SW480 (cell line): ENCODE measurements around the gene RAB11FIP5.
"Not testable (repeated sequence)": the region's sequence is repeated elsewhere in the genome, so short reads cannot be mapped to it uniquely, and the experiment has no call there.

Source experiments
- DNase-seq: peaks from one replicate; pipeline ENCODE4 v3.0.0-alpha.2; 2016; ENCODE audit warnings: low spot score

RAB11FIP5 gene, protein sequence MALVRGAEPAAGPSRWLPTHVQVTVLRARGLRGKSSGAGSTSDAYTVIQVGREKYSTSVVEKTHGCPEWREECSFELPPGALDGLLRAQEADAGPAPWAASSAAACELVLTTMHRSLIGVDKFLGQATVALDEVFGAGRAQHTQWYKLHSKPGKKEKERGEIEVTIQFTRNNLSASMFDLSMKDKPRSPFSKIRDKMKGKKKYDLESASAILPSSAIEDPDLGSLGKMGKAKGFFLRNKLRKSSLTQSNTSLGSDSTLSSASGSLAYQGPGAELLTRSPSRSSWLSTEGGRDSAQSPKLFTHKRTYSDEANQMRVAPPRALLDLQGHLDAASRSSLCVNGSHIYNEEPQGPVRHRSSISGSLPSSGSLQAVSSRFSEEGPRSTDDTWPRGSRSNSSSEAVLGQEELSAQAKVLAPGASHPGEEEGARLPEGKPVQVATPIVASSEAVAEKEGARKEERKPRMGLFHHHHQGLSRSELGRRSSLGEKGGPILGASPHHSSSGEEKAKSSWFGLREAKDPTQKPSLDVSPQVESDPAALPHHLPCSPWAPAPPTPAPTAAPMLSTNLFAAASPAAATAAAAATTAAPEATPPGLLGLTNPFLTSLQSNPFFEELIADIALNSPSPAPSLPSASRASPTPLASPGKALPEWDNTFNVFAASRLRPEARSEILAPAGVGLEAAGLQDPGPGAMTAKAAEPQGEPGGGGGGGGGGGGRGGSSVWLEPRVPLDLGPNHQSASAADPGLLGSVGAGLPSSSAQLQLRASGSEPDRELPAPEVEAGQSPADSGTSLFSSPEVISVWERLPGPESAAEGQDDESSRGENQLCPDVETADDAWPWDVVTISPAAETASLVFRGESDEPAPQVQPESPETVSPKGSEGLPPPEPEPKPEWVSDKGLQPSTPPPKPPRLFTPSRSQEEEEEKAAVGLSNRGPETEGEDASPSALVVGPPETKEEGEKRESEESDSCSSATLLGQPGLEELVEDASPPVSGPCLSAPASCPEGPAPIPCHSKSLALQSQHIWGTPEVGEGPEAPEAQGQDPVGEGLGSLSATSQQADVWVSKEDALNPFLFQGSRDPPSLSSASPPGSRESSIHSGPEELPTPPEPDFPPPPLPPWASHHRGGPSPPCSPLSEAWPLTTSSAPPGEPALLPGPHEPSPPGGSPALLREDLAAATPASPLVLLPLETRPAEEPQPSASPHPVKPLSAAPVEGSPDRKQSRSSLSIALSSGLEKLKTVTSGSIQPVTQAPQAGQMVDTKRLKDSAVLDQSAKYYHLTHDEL (N-terminal part only)

DNA sequence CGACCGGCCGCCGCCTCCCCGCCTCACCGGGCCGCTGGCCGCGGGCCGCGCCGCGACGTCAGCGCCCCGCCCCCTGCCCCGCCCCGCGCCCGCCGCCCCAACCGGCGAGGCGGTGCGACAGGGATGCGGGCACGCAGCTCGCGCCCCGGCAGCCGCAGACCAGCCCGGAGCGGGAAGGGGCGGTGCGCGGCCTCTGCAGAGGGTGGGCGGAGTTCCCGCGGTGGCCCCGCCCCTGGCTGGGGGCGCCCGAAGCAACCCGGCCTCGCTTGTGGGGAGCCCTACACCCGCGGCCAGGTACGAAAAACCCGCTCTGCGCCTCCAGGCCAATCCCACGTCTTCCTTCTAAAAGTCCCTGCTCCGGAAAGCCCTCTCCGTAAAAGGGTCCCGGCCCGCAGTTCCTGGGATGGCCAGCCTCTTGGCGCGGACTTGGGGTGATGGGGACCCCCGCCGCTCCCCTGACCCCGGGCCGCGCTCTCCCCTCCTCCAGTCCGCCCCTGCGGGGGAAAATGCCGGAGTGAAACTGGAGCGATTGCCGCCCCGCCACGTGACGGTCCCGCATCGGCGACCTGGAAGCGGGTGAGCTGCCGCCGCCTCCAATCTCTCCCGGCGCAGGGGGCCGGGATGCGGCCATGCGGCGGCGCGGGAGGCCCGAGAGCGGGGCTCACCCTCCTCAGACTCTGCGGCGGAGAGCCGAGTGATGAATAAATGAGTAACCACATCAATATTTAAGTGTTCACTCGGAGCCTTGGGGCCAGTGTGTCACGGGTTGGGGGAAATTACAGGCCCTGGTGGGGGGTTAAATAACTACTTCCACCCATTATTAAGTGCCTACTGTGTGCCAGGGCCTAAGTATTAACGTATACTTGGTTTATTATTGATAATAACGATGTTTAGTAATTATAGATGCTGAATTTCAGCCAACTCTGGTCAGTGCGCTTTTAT, at the start of gene RAB11FIP5:
Gene RAB11FIP5, minus strand, starts transcription at position 36 of the 942 bp plus-strand sequence. CDS start 171 bp downstream, outside the sequence.
- DNase-seq, result peak; percentile 75

DNA sequence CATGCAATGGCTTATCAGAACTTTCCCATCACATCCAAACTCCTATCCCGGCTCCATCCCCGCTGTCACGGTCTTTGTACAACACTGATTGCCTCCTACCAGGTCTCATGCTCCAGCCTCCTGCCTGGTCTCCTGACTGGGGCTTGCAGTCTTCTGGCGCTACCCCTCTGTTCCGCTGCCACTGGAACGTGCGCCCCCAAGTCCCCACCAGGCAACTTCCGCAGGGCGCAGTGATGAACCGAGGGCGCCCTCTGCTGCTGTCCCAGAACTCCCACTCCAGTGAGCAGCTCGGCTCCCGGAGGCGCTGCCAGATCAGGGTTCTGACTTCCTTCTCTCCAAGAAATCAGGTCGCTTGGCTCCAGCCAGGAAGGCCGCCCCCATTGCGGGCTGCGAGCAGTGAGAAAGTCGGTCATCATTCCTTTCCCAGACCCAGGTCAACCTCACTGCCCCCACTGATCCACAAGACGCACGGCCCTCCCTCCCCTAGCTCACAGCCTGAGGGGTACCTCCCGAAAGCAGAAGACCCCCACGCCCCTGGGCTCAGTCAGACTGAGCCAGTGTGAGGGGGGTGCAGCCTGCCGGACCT, 43.9 kb upstream of the RAB11FIP5 start:
- DNase-seq, result peak; percentile 36

DNA sequence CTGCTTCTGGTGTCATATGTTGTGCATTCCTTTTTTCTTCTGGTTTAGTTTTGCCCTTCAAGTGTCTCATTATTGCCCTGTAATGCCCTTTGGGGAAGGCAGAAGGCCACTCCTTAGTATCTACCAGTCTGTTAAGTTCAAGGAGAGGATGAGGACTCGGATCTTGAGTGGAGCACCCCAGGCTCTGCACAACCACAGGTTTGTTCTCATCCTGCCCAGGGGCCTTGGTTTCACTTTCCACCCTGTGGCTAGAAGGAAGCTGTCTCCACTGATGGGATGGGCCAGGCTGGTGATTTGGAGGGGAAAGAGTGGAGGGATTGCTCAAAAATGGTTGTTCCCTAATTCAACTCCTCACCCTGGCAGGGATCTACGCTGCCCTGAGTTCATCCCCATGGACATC, 30.2 kb upstream of the RAB11FIP5 start:
- DNase-seq, result no peak

DNA sequence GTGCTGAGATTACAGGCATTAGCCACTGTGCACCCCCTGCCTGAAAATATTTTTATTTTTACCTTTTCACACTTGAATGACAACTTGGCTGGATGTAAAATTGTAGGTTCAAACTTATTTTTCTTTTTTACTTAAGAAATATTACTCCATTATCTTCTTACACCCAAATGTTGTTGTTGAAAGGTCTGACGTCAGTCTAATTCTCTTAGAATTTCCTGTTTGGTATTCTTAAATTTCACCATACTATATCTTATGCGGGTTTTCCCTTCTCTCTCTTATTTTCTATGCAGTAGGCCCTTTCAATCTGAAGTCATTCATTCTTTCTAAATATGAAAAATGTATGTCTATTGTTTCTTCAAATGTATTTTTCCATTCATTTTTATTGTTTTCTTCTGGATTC, 29.1 kb upstream of the RAB11FIP5 start:
- no peak for DNase-seq

DNA sequence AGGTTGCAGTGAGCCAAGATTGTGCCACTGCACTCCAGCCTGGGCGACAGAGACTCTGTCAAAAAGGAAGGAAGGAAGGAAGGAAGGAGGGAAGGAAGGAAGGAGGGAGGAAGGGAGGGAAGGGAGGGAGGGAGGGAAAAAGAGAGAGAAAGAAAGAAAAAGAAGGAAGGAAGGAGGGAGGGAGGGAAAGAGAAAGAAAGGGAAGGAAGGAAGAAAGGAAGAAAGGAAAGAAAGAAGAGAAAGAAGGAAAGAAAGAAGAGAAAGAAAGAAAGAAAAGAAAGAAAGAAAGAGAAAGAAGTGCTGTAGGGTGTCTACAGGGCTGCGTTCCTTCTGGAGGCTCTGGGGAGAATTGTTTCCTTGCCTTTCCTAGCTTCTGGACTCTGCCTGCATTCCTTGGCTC, 22.5 kb upstream of the RAB11FIP5 start:
- no peak for DNase-seq

DNA sequence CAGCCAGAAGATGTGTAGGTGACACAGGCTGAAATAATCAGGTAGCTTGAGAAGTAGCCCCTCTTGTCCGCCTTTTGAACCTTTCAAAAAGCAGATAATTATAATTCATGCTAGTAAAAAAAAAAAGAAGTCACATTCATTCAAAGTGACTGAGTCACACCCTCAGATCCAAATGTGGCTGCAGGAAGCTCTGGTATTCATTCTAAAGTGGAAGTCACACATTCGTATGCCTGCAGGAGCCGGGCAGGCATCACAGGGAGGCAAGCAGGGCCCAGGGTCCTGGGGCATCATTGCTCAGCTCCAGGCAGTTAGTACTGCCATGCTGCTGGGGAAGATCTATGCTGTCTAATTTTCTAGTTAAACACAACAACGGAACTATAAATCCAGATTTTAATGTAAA, 21.7 kb upstream of the RAB11FIP5 start:
- no peak for DNase-seq

DNA sequence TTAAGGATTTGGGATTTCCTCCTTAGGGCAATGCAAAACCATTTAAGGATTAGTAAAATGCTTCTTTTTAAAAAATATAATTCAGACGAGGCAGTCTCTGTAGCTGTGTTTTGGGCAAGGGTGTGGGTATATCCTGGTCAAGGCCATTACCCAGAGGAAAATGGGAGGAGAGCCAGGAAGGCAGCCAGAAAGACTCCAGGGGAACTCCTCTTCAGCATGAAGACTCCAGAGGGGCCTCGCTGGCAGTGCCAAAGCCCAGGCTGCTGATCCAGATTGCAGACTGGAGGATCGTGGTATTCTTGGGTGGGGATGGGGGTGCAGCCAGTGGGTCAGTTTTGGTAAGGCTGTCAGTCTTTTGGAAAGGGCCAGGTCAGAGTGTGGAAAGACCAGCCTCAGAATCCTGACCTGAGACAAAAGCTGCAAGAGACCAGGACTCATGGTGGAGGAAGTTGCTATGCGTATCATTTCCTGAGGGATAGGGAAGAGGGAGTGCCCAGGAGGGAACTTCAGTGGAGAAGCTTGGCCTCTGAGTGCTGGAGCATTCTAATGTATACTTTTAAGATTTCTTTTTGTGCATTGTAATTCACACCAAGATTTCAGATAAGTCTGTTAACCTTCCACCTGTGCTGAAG, 20.9 kb upstream of the RAB11FIP5 start:
- DNase-seq, result no peak

DNA sequence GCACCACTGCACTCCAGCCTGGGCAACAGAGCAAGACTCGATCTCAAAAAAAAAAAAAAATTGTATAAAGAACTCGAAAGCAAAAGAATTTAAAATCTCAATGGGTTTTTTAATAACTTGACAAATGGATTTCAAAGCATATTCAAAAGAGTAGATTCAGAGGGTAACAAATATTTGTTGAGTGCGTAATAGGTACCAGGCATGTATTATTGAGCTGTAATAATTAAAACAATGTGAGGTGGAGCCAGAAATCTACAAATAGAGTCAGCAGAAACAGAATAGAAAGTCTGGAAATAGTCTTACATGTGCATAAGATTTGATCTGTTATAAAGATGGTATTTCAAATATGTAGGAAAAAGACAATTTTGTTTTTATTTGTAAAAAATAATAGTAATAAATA, 19.1 kb upstream of the RAB11FIP5 start:
- no peak for DNase-seq

DNA sequence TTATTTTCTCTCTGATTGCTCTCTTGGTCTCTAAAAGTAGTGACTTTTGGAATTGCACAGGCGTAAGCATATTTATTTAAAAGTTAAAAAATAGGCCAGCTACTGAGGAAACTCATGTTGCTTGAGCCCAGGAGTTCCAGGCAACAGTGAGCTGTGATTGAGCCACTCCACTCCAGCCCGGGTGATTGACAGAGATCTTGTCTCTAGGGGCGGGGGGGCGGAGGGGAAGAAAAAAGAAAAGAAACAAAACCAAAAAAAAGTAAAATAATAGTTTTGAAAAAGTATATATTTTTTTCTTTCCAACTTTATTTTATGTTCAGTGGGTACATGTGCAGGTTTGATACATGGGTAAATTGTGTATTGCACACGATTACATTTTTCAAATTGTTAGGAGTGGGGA, 18.0 kb upstream of the RAB11FIP5 start:
- no peak for DNase-seq

DNA sequence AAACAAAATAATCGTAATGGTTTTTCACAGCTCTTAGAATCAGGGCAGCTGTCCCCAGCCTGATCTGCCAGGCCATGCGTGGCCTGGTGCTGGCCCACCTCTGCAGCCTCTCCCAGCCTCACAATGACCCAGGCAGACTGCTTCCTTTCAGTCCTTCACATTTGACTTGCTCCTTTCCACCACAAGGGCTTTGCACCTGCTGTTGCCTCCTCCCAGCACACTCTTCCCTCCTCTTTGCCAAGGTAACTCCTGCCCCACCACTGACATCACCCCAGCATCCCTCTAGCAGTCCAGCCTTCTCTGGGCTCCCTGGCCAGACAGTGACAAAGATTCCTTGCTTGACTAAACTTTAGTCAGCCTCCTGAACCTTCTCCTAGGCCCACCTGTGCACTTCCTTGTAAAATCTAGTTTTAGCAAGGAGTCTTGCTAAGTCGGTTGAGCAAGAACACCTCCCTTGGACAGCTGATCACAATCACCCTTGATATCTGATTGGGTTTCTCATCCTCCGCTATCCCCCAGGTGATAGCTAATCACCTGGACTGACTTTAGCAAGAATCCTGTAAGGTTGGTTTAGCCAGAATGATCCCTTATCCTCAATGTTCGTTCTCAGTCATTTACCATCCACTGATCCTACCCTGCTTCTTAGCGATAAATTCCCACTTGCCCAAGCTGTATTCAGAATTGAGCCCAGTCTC, 16.2 kb upstream of the RAB11FIP5 start:
- no peak for DNase-seq

DNA sequence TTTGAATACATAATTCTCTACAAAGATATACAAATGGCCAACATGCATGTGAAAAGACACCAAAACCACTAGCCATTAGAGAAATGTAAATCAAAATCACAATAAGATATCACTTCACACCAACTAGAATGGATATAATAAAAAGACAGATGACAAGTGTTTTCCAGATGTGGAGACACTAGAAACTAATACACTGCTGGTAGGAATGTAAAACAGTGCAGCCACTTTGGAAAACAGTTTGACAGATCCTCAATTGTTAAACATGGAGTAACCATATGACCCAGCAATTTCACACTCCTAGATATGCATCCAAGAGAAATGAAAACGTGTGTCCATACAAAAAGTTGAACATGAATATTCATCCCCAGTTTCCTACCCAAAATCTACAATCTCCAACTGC, 9.8 kb upstream of the RAB11FIP5 start:
- no peak for DNase-seq

DNA sequence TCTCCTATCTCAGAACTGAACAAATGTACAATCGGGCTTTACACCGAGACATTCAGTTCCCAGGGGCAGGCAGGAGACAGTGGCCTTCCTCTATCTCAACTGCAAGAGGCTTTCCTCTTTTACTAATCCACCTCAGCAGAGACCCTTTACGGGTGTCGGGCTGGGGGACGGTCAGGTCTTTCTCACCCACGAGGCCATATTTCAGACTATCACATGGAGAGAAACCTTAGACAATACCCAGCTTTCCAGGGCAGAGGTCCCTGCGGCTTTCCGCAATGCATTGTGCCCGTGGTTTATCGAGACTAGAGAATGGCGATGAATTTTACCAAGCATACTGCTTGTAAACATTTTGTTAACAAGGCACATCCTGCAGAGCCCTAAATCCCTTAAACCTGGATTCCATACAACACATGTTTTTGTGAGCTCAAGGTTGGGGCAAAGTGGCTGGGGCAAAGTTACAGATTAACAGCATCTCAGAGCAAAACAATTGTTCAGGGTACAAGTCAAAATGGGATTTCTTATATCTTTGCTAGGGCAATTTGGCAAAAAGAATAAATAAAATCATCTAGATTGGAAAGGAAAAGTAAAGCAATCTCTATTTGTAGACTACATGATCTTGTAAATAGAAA, 7.0 kb upstream of the RAB11FIP5 start:
- DNase-seq, result not testable (repeated sequence)

DNA sequence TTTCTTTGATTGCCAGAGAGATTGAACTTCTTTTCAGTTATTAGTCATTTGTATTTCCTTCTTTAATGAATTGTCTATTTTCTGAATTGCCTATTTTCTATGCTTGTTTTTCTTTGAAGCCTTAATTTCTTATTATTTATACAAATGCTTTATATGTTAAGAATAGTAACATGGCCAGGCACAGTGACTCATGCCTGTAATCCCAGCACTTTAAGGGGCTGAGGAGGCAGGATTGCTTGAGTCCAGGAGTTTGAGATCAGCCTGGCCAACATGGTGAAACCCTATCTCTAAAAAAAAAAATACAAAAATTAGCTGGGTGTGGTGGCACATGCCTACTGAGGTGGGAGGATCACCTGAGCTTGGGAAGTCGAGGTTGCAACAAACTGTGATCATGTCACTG, 4.7 kb upstream of the RAB11FIP5 start:
- DNase-seq, result no peak

DNA sequence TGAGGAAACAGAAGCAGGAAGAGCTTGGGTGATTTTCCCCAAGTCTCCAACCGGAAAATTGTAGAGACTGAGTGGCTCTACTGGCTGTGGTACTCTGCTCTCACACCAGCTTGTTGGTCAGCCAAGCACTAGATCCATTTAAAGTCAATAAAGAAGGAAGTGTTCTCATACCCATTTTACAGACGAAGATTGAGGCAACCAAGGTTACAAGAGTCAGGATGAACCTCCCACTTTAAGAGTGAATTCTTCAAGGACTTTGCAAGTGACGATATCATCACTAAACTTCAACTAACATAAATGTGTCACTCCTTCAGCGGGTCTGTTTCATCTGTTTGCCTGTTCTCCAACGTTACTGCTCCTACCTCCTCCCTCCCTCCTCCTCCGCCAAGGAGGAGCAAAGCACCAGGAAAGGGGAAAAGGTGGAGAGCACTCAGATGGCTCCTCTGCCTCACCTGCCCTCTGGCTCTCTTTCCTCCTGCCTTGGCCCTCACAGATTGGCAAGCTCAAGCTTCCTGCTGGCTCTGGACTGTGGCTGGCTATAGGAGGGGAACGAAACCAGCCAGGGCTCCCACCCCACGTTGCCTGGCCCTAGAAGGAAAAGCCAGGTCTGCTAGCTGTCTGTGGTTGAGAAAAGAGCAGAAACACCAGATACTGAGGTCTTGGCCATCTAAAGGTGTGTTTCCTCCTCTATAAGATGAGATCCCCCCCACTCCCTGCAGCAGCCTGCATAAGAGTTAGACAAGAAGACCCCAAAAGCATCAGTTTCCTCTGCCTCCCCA, 3.6 kb upstream of the RAB11FIP5 start:
- DNase-seq, result no peak

DNA sequence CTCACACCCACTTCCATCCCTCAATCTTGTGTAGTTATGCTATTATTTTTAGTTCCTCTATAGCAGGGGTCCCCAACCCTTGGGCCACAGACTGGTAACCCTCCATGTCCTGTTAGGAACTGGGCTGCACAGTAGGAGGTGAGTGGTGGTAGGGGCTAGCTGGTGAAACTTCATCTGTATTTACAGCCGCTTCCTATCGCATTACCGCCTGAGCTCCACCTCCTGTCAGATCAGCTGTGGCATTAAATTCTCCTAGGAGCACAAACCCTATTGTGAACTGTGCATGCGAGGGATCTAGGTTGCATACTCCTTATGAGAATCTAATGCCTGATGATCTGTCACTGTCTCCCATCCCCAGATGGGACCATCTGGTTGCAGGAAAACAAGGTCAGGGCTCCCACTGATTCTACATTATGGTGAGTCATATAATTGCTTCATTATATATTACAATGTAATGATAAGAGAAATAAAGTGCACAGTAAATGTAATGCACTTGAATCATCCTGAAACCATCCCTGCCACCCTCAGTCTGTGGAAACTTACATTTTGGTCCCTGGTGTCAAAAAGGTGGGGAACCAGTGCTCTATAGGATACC, 1.6 kb upstream of the RAB11FIP5 start:
- no peak for DNase-seq

DNA sequence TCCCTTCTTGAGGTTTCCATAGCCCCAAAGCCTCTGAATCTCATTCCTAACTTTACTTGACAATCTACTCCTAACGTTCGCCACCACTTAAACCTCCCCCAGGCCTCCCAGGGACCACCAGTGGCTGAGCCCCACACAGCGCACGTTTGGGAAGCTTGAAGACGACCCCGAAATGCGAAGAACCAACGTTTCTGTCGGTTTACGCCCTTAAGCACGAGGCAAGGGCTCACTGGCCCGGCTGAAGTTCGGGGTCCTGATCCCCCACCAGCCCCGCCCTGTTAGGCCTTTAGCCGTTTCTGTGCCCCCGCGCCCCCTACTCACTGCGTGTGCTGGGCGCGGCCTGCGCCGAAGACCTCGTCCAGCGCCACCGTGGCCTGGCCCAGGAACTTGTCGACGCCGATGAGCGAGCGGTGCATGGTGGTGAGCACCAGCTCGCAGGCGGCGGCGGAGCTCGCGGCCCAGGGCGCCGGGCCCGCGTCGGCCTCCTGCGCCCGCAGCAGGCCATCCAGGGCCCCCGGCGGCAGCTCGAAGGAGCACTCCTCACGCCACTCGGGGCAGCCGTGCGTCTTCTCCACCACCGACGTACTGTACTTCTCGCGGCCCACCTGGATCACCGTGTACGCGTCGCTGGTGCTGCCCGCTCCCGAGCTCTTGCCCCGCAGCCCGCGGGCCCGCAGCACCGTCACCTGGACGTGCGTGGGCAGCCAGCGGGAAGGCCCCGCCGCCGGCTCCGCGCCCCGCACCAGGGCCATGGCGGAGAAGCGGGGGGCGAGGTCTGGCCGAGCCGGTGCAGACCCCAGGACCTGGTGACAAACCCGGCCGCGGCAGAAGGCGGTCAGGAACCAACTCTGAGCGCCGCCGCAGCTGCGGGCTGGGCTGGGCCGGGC, 479 bp downstream of the RAB11FIP5 start:
- peak; percentile 28 for DNase-seq
